Measurements from ENCODE around the gene RPL27.
"Not testable (repeated sequence)": the region's sequence is repeated elsewhere in the genome, so short reads cannot be mapped to it uniquely, and the experiment has no call there.

Gene RPL27

DNA sequence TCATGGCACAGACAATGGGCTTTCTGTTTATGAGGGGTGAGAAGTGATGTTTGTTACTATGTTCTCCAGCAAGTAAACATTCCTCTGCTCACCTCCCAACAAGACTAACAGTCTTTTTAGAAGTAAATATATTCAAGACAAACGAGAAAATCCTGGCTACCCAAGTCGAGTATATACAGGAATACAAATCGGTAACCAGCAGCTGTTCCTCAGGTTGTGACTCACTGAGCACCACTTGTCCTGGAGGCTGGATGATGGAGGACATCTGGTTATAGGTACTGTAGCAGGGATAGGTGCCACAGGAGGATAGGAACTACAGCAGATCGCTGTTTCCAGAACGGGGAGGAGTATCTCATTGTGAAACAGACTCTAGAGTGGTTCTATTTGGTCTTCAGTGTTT, 5.3 kb upstream of the RPL27 start:
- DNase-seq (ENCODE audit: low read depth, low spot score) = no peak

- DNase-seq (ENCODE audit: low read depth, low spot score) = not testable (repeated sequence)
These were observed 4.3 kb upstream of the RPL27 start for GRCh38 chr17:42993913-42994312.

DNA sequence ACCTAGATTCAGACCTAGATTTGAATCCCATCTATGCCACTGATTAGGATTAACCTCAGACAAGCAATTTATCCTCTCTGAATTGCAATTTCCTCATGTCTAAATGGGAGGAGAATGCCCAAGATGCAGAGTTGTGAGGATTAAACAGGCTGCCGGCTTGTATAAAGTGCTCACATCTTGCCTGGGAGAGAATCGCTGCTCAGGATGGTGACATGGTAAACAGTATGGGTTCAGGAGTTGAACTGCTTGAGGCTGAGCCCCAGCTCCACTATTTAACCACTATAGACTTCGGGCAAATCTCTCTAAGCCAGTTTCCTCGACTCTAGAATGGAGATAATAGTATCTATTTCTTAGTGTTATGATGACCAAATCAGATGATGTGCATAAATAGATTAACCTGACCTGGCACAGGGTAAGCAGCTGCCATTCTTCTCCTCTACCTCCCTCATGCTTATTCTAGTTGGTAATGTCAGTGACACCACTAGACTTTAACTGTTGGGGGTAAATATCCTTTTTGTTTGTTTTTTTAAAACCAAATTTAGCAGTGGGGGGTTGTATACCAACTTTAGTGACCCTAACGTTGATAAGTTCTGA, 732 bp upstream of the RPL27 start:
- no peak for DNase-seq (ENCODE audit: low read depth, low spot score)

DNA sequence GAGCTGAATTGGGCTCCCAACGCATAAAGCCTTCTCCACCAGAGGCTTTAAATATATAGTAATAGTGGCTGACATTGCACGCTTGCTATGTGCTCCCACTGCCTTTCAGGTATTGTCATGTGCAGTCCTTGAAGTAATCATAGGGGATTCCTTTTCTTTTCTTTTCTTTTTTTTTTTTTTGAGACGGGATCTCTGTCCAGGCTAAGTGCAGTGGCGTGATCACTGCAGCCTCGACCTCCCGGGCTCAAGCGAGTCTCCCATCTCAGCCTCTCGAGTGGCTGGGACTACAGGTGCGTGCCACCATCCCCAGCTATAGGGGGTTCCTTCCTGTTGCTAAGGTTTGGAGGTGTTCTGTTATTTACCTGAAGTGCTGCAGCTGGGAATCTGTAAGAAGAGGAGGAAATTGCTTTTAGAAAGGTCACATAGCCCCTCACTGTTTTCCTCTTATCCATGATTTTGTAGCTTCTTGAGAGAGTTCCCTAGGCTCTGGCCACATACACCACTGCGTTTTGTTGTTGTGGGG, 845 bp downstream of the RPL27 start:
- no peak for DNase-seq (ENCODE audit: low read depth, low spot score)

DNA sequence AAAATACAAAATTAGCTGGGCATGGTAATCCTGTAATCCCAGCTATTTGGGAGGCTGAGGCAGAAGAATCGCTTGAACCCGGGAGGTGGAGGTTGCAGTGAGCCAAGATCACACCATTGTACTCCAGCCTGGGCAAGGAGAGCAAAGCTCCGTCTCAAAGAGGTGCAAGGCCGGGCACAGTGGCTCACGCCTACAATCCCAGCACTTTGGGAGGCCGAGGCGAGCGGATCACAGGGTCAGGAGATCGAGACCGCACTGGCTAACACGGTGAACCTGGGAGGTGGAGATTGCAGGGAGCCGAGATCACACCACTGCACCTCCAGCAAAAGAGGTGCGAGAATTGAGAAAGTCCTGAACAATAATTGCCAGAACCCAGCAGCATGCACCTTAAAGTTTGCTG, 2.7 kb downstream of the RPL27 start:
- not testable (repeated sequence) for DNase-seq (ENCODE audit: low read depth, low spot score)

DNA sequence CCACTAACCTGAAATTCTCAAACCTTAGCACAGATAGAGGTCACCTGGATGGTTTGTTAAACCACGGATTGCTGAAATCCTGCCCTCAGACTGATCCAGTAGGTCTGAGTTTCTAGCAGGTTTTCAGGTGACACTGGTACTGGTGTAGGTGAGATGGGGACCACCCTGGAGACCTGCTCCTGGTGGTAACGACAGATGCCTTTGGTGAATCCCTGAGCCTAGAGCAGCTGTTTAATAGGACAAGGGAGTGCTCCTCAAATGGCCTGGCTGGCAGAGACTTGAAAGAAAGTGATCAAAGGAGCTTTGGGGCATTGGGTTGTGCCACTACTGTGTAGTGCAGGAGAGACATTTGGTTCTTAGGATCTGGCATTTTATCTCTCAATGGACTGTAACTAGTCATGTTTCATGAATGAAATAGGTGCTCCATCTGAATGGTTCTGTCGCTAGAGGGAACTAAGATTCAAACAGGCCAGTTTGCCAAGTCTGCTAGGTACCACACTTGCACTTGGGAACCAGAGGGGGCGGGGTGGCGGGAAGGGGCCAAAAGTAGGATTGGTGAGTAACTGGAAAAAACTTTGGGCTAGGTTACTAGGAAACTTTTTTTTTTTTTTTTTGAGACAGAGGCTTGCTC, 5.4 kb downstream of the RPL27 start:
- peak; percentile 61 for DNase-seq (ENCODE audit: low read depth, low spot score)

DNA sequence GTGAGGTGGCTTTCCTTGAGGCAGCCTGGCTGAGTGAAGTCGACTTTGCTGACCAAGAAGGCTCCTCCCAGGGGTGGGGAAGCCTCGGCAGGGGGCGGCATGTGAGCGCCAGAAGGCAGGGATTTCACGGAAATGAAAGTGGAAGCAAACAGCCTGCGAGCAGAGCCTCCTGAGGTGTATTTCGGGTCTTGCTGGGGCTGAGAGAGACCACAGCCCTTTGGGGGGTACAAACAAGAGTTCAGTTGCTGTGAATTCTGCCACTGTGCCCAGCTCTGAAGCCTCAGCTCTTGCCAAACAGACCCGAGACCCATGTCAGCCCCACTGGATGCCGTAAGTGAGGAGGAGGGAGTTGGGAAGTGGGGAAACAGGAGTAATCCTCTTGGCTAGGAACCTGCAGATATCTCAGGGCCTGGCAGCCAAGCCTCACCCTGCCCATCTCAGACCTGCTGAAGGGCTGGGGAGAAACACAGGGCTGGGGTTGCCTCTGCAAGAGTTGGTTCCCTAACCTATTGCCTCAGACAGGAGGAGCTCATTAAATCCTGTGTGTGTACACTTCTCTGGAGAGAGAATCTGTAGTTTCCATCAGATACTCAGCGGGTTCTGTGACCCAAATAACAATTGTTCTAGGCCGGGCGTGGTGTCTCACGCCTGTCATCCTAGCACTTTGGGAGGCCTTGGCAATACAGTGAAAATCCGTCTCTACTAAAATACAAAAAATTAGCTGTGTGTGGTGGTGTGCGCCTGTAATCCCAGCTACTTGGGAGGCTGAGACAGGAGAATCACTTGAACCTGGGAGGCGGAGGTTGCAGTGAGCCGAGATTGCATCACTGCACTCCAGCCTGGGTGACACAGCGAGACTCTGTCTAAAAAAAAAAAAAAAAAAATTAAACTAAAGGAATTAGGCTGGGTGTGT, 8.7 kb downstream of the RPL27 start, which contains the start of gene IFI35:
IFI35 (plus strand) TSS at position 146 of the 913 bp plus-strand sequence; CDS start at position 310, 164 bp downstream.
- peak; percentile 90 for DNase-seq (ENCODE audit: low read depth, low spot score)

- no peak for DNase-seq (ENCODE audit: low read depth, low spot score)
These were observed 12.6 kb downstream of the RPL27 start for GRCh38 chr17:43010667-43011308.

GRCh38 chr17:43011728-43012472, 13.7 kb downstream of the RPL27 start:
- no peak for DNase-seq (ENCODE audit: low read depth, low spot score)

DNA sequence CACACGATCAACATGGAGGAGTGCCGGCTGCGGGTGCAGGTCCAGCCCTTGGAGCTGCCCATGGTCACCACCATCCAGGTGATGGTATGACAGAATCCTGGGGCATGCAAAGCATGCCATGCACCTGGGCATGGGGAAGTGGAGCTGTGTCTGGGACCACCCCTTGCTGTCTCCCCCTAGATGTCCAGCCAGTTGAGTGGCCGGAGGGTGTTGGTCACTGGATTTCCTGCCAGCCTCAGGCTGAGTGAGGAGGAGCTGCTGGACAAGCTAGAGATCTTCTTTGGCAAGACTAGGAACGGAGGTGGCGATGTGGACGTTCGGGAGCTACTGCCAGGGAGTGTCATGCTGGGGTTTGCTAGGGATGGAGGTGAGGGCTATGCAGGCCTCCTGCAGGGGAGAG, 15.1 kb downstream of the RPL27 start:
- no peak for DNase-seq (ENCODE audit: low read depth, low spot score)

GRCh38 chr17:43014020-43014648, 15.9 kb downstream of the RPL27 start:
- DNase-seq (ENCODE audit: low read depth, low spot score) = no peak

DNA sequence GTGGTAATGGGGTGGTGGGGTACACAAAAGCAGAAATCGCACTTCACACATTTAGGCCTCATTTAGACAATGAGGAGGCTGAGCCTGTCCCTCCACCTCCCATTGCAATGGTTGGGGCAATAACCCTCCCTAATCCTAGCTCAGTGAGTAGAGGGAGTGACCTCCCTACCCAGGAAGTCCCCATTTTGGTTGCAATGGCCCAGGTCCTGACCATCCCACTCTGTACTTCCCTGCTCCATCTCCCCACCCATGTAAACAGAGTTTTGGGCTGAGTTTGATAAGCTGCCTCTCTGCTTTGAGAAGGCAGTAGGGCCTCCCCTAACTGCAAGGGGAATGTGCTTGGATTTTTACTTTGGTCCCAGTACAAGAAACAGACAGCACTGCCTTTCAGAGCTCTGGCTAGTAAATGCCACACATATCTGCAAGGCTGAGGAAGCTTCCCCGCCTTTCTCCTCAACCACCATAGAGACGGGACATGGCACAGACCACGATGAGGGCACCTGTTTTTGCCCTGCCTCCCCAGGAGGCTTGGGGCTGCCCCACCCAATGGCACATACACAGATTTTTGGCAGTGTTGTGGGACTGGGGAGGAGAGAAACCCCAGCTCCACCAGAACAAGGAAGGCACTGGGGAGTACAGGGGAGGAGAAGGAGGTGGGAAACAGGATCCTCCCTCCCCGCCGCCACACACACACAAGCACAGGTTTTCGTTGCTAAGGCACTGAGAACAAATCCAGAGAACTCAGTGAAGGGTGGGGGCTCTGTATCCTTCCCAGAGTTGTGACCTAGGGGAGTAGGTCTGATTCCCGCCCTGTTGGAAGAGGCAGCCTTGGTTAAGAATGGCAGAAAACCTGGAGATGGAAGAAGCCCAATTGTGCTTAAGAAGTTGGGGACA, 16.7 kb downstream of the RPL27 start:
- no peak for DNase-seq (ENCODE audit: low read depth, low spot score)

- DNase-seq (ENCODE audit: low read depth, low spot score) = no peak
These were observed 17.4 kb downstream of the RPL27 start for GRCh38 chr17:43015579-43015978.

GRCh38 chr17:43016216-43016615, 18.0 kb downstream of the RPL27 start:
- DNase-seq (ENCODE audit: low read depth, low spot score) = no peak

GRCh38 chr17:43018008-43018853, 20.0 kb downstream of the RPL27 start:
- DNase-seq (ENCODE audit: low read depth, low spot score) = peak; percentile 42

GRCh38 chr17:43018932-43019331, 20.7 kb downstream of the RPL27 start:
- no peak for DNase-seq (ENCODE audit: low read depth, low spot score)

GRCh38 chr17:43019418-43019817, 21.2 kb downstream of the RPL27 start:
- DNase-seq (ENCODE audit: low read depth, low spot score) = no peak

GRCh38 chr17:43020030-43020621, 21.9 kb downstream of the RPL27 start:
- DNase-seq (ENCODE audit: low read depth, low spot score) = no peak

All from astrocyte of the hippocampus (primary cell).